ENCODE data around the gene OTUD6A.
A peak's percentile ranks its signal among the peaks of the same experiment; 100 is the strongest.

The OTUD6A gene, protein sequence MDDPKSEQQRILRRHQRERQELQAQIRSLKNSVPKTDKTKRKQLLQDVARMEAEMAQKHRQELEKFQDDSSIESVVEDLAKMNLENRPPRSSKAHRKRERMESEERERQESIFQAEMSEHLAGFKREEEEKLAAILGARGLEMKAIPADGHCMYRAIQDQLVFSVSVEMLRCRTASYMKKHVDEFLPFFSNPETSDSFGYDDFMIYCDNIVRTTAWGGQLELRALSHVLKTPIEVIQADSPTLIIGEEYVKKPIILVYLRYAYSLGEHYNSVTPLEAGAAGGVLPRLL

GRCh38 chrX:70062076-70062475 lies at the start of gene OTUD6A:
Gene OTUD6A, plus strand, starts transcription at chrX:70062457. Its CDS starts 68 bp downstream, at chrX:70062525.
- no peak for DNase-seq

DNA sequence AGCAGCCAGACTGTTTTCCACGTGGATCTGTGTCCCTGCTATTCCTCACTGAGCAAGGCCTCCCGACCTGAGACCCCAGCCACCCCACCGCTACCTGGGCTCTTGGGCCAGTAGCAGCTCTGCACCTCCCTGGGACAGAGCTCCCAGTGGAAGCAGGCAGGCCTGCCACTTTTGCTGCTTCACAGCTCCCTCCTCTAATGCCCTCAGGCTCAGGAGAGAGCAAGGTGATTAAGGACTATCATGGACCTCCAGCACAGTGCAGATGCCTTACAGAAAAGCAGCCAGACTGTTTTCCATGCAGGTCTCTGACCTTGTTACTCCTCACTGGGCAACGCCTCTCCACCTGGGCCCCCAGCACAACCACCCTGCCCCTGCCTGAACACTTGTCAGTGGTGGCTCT lies 49.5 kb upstream of the OTUD6A start:
- no peak for DNase-seq

- no peak for DNase-seq
Measured at GRCh38 chrX:70013466-70014381, 48.5 kb upstream of the OTUD6A start.

DNA sequence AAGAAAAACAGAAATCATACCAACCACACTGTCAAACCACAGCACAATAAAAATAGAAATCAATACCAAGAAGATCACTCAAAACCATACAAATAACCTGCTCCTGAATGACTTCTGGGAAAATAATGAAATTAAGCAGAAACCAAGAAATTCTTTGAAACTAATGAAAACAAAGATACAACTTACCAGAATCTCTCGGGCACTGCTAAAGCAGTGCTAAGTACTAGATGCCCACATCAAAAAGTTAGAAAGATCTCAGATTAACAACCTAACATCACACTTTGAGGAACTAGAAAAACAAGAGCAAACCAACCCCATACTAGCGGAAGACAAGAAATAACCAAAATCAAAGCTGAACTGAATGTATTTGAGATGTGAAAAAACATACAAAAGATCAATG lies 45.7 kb upstream of the OTUD6A start:
- DNase-seq = no peak

- DNase-seq = no peak
Measured at GRCh38 chrX:70022616-70023015, 39.6 kb upstream of the OTUD6A start.

DNA sequence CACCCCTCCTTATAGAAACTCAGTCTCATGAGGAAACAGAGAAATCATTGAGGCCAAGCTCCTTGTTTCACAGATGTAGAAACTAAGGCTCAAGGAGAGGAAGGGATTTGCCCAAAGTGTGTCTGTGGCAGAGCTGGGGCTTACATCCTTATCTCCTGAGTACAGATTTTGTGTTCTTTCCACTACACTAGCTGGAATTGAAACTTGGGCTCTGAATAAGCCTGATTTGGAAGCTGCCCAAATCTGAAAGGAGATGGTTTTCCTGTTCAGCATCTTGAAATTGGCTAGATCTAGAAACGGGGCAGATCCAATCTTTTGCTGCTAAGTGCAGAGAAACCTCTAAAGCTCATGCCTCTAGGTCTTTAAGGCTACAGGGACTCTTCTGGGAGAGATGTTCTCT lies 36.8 kb upstream of the OTUD6A start:
- peak; percentile 7 for DNase-seq

- DNase-seq = peak; percentile 20
Measured at GRCh38 chrX:70026112-70026850, 36.0 kb upstream of the OTUD6A start.

- DNase-seq = no peak
Measured at GRCh38 chrX:70026851-70027200, 35.4 kb upstream of the OTUD6A start.

DNA sequence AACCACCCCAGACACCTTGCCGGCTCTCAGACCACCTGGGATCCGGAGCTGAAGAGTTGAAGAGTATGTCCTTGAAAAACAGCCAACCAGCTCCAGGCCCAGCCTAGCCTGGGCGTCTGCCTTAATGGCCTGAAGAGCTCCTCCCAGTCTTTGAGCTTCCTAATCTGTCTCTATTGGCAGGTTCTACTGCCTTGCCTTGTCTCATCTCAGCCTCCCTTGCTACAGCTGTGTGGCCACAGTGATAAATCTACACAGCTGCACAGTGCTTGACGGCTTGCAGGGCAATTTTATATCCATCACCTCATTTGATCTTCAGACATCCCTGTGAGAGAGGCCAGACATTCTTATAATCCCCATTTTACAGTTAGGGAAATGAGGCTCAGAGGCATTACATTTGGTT lies 32.4 kb upstream of the OTUD6A start:
- DNase-seq = no peak

DNA sequence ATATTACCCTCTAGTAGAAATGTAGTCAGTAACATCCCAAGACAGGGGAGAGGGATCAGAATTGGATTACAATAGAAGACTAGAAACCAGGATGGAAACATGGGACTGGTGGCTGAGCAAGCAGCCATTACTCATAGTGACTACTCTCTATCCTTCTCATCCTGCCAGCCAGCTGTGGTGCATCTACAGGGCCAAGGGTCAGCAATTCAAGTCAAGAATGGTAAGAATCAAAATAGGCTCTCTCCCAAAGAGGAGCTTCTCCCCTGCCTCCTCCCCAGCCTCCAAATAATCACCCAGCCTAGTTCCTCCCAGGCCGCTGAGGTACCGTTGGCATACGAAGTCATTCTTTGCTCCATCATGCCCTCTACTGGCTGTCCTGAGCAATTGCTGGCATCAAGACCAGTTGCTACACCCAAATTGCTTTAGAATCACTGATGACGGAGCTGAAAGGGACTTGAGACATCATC lies 31.9 kb upstream of the OTUD6A start:
- peak; percentile 53 for DNase-seq

DNA sequence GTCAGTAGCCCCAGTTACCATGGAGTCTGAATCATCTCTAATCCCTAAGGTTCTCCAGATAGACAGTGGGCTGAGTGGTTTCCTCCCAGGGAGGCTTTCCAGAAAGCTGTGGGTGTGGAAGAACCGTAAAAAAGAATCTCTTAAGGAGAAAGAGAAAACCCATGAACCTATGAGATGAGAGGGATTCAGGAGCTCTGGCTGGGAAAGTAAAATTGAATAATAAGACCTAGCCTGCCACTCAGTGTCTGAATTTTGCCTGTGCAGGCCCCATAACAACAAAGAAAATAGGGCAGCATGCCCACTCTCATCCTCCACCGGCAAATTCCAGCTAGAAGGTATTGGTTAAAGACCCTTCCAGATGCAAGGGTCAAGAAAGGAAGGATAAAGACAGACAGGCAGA lies 29.5 kb upstream of the OTUD6A start:
- DNase-seq = no peak

- peak; percentile 41 for DNase-seq
Measured at GRCh38 chrX:70033348-70034051, 28.8 kb upstream of the OTUD6A start.

GRCh38 chrX:70034646-70035045 lies 27.6 kb upstream of the OTUD6A start:
- no peak for DNase-seq

- no peak for DNase-seq
Measured at GRCh38 chrX:70038515-70038914, 23.7 kb upstream of the OTUD6A start.

DNA sequence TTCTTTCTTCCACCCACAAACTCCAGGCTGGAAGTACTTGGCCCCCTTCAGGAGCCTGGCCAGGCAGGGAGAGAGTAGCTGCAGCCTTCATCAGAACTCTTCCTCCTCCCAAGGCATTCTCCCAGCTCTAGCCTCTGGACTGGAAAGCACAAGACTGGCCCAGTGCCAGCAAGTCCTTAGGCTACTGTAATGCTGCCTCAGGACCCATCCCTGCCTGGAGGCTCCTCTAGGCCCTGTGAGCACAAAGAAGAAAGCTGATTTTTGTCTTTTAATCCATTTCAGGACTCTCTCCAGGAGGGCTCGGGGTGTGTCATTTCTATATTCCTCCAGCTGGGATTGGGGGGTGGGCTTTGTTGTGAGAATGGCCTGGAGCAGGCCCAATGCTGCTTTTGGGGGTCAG lies 23.3 kb upstream of the OTUD6A start:
- no peak for DNase-seq

GRCh38 chrX:70039758-70040157 lies 22.5 kb upstream of the OTUD6A start:
- DNase-seq = peak; percentile 18

- no peak for DNase-seq
Measured at GRCh38 chrX:70041993-70042392, 20.3 kb upstream of the OTUD6A start.

- DNase-seq = peak; percentile 23
Measured at GRCh38 chrX:70042399-70043371, 19.6 kb upstream of the OTUD6A start.

- DNase-seq = no peak
Measured at GRCh38 chrX:70043685-70044084, 18.6 kb upstream of the OTUD6A start.

DNA sequence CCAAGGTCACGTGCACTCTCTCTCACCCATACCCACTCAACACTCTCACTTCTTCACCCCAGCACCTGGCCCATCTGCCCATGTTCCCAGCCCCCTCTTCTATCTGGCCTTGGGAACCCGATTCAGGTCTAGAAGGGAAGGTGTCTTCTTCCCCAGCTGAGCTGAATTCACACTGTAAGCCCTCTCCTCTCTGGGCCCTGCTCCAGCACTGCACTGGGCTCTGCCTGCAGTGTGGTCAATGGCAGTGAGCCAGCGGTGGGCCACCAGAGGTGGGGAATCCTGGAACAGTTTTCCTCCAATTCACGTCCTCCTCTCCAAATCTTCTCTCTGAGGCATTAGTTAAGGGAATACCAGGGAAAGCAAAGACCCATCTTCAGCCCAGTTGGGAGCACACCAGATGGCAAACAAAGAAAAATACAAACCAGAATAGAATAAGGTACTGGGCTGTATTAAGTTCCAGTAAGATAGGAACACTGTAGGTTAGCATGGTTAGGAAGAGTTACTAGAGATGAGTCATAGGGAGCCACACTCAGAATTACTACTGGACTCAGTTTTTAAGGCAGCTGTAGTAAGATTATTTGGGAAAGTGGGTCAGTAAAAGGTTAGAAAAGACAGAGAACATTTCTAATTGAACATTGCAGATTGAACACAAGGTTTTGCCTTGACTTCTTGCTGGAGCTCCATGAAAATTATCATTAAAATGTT lies 17.6 kb upstream of the OTUD6A start:
- peak; percentile 21 for DNase-seq

DNA sequence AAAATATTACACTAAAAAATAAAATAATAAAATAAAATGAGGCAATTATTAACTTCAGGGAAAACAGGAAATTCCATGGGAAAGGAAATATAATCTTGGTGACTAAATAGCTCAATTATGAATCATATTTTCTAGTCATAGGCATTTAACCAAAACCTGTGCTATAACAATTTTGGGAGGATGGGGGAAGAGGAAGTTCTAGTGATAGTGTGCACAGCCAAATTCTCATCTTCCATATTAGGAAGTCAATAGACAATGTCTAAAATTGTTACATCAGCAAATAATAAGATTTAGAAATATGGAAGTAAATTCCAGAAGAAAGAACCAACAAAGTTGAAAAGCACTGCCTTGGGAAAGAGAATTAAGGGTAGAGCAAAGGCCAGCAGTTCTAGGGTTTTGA lies 15.3 kb upstream of the OTUD6A start:
- peak; percentile 58 for DNase-seq
